ENCODE measurements around the gene EPB42.

GRCh38 chr15:43187544-43188155 lies 33.2 kb downstream of the EPB42 start:
- no peak for TF ChIP-seq POLR2AphosphoS5 (IDR thresholded peaks at IDR 0.05)
- peak in 3 of 7 experiments; percentile 35 to 48 (median 43) for TF ChIP-seq CTCF (IDR thresholded peaks at IDR 0.05)

All from stomach (tissue), 4 donors.